NCI-H1694 treated with DMSO at 0.1 percent for 48 hours (cell line): Measurements from ENCODE around the gene SPRR2G.
"Not testable (repeated sequence)": the region's sequence is repeated elsewhere in the genome, so short reads cannot be mapped to it uniquely, and the experiment has no call there.

Experiments used
- DNase-seq: peaks from one replicate; lab custom pipeline; 2025; lab: John Stamatoyannopoulos, UW

SPRR2G gene

GRCh38 chr1:153150846-153151245 is at the start of gene SPRR2G:
SPRR2G (minus strand) TSS chr1:153150890; CDS start chr1:153150110, 780 bp downstream.
- no peak for DNase-seq

DNA sequence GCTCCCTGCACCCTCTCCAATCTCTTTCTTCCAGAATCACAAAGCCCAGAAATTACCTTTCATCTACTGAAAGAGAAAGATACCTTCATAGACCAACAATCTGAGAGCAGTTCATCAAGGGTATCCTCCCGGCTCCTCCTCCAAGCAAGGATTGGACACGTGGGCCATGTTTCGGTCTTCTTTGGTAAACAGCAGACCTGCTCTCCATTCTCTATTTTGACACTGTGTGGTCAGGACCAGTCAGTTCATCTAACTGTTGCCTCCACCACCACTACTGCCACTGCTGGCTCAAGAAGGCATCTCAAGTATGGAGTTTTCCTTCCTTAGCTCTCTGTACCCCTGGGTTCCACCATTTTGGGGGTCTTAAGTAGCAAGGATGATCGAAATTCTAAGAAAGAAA is 44.5 kb upstream of the SPRR2G start:
- no peak for DNase-seq

GRCh38 chr1:153194331-153195050 is 43.8 kb upstream of the SPRR2G start:
- no peak for DNase-seq

- DNase-seq: no peak
These were observed 42.0 kb upstream of the SPRR2G start for GRCh38 chr1:153192697-153193096.

DNA sequence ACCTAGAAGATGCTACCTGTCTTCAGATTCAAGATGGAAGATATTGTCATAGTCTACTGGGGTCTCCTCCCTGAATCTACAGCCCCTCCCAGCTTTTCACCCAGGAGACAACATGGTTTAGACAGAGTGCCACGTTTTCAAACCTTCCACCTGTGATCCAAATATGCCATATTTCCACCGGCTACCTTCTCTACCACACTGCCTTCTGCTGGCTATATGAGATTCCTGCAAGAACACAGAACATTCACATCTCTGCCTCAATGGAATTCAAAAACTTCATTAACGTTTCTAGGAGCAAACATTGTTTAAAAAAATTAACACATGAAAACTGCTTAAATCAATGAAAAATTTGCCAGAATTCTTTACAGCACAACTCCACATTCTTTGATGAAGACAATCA is 39.7 kb upstream of the SPRR2G start:
- DNase-seq: no peak

- DNase-seq: not testable (repeated sequence)
These were observed 37.6 kb upstream of the SPRR2G start for GRCh38 chr1:153188301-153188700.

GRCh38 chr1:153180556-153180955 is 29.9 kb upstream of the SPRR2G start:
- DNase-seq: no peak

DNA sequence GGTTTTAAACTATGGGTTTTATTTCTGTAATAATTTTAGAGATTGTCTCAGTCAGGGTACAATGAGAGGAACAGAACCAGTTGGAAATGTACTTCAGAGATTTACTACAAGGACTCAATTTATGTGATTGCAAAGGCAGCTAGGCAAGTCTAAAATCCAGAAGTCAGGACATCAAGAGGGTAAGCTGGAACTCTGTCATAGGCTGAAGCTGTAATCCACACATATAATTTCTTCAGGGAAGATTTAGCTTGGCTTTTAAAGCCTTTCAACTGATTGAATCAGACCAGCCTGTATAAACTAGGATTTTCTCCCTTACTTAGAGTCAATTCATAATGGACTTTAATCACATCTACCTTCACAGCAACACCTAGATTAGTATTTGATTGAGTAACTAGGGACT is 28.2 kb upstream of the SPRR2G start:
- no peak for DNase-seq

DNA sequence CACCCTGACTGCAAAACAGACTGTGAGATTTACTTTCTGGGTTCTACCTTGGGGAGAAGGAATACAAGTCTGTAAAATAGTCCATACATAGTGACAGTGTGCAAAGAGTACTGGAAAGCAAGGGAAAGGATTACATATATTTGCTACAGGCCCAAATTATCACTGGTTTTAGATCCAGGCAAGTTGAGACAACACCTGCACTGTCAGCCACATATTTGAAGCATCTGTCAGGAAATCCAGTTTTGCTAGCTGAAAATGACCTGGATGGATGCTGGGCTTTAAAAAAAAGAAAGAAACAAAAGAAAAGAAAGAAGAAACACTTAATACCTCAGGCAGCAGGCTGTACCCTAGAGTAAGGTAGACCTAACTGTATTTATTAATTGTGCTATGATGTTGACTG is 23.9 kb upstream of the SPRR2G start:
- DNase-seq: no peak

DNA sequence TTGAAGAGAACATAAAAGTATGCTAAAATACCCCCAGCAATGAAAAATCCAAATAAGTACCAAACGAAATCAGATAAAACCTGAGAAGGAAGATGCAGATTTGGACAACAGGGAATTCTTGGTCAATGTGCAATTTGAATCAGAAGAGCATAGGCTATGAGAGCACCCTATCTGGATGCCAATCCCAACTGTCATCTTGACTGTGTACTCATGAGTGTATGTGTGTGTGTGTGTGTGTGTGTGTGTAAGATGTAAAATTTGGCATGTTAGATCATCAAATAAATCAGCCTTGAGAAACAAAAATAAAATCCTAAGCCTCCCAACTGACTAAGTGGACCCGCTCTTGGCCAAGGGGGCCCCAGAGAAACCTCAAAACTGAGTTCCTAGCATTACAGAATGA is 18.0 kb upstream of the SPRR2G start:
- DNase-seq: no peak

- no peak for DNase-seq
These were observed 4.9 kb upstream of the SPRR2G start for GRCh38 chr1:153155541-153155940.

DNA sequence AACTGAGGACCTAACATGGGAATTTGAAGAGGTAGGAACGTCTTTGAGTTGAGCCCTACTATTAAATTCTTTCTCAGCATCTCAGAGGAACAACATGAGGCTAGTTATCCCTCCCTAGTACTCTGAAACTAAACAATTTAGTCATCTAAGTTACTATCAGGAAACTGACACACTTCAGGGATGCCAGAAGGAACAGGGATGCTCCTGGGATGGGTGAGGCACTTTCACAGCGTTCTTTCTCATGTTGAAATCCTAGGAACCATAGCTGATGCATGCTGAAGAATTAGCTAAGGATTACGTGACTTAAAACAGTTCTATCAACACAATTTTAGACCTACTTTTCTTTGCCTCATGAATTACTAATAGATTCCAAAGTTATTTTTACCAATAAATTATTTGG is 1.8 kb upstream of the SPRR2G start:
- DNase-seq: no peak

DNA sequence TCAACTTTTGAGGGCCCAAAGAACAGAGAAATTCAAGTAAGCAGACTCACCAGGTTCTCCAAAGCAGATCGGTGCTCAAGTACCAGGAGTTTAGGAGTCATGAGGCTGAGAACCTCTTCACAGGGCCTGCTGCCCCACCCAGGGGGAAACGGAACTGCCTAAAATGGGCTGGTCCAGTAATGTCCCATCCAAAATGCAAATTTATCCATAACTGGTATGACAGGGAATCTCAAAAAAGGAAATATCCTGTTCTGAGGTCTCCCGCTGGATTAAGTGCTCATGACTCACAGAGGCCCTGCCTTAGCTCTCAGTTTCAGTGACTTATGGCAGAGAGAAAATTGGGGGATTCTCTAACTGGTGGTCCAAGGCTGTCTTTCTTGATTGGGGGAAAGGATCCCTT is 9.3 kb downstream of the SPRR2G start:
- no peak for DNase-seq

DNA sequence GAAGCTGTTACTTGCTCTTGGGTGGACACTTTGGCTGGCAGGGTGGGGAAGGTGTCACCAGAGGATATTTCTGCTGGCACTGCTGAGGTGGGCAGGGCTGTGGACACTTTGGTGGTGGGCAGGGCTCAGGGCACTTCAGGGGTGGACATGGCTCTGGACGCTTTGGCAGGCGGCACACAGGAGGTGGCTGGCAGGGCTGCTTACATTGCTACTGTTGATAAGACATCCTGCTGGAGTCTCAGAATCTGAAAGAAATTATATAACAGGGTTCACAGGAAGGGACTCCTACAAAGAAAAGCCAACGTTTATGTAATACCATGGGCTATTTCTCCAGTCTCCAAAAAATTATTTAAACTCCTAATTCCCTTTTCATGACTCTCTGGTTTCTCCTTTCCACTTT is 10.2 kb downstream of the SPRR2G start:
- no peak for DNase-seq

DNA sequence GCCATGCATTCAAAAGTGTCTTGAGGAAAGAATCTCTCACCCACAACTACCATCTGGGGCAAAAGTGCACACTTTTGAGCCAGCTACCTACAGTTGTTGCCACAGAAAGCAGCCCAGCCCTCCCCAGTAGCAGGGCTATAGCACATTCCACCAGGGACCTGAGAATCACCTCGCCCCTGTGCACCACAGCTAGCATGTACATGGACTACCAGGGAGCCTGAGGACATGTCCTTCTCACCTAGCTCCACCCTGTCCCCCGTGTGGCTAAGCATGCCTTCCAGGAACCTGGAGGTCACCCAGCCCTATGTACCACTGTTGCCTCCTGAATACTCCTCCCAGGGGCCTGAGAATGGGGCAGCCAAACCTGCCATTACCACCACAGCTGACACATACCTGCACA is 16.9 kb downstream of the SPRR2G start:
- DNase-seq: no peak

DNA sequence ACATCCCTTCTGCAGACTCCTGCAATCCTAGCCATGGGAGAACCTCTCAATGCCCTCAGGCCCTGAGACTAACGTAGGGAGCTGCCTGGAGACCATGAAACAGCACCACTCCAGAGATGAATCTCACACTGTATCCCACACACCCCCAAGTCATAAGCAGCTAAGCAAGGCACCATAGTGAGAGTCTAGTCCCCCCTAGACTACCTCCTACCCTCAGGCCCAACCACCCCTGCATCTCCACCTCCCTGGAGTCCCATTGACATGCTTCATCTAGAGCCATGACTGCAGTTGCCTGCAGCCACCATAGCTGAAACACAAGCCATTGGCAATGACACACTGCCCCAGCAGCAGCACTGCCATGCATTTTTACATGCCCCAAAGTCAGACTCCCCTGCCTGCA is 17.4 kb downstream of the SPRR2G start:
- DNase-seq: no peak

GRCh38 chr1:153128688-153129087 is 22.0 kb downstream of the SPRR2G start:
- DNase-seq: not testable (repeated sequence)

DNA sequence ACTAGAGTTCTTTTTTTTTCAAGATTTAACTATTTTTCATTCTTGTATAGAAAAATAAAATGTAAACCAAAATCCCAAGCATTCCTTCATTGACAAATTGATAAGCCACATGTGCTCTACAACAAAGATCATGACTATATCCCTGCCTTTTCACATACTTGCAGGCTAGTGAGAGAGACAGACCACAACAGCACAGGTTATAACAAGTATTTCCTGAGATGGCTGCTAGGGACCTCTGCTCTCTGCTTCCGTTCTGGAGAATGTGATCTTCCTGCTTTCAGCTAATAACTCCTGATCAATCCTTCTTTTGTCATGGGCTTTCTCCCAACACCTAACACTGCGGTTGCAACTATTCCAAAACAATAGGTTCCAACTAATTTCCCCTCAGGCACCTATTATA is 23.4 kb downstream of the SPRR2G start:
- DNase-seq: no peak

DNA sequence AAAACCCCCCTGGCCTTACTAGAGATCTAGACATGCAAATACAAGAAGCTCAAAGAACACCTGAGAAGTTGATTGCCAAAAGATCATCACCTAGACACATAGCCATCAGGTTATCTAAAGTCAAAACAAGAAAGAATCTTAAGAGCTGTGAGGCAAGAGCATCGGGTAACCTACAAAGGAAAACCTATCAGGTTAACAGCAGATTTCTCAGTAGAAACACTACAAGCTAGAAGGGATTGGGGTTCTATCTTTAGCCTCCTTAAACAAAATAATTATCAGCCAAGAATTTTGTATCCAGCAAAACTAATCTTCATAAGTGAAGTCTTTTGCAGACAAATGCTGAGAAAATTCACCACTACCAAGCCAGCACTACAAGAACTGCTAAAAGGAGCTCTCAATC is 25.2 kb downstream of the SPRR2G start:
- no peak for DNase-seq

DNA sequence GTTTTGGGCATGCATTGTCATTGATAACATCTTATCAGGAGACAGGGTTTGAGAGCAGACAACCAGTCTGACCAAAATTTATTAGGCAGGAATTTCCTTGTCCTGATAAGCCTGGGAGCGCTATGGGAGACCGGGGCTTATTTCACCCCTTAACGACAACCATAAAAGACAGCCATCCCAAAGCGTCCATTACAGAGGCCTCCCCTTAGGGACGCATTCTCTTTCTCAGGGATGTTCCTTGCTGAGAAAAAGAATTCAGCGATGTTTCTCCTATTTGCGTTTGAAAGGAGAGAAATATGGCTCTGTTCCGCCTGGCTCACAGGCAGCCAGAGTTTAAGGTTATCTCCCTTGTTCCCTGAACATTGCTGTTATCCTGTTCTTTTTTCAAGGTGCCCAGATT is 26.9 kb downstream of the SPRR2G start:
- DNase-seq: not testable (repeated sequence)

DNA sequence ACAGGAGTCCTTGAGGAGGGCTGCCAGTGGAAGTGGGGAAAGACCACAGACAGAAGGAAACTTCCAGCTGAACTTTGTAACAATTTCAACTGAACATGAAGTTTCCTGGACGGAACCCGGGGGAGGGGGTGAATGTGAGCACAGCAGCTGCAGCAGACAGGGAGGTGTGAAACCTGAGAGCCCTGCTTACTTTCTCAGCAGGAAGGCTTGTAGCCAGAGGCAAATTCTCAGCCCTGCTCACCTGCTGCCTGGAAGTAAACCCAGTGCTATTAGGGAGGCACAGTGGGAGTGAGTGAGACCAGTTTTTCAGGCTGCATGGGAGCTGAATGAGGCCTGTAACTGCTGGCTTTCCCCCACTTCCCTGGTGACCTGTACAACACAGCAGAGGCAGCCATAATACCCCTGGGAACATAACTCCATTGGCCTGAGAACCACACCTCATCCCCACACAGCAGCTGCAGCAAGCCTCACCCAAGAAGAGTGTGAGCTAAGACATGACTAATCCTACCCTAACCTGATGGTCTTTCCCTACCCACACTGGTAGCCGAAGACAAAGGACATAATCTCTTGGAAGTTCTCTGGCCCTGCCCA is 27.8 kb downstream of the SPRR2G start:
- DNase-seq: no peak

- DNase-seq: no peak
These were observed 29.7 kb downstream of the SPRR2G start for GRCh38 chr1:153120945-153121344.

DNA sequence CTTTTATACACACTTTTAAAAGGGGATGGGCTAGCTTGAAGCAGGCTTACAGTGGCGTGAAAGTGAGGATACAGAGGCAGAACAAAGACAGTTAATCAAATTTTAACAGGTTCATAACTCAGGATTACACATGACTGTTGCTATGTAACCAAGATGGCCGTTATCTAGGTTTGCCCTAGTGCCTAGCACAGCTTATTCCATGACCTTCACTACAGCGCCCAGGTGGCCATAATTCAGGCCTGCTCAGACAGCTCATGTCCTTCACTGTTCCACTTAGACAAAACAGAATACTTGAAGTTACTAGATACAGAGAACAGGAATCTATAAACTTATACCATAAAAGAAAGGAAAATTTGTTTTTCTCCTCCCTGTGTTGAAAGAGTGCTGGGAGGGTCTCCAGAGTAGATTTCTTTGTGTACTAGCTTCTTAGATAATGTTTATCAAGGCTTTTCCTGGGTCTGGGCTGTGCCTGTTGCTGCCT is 31.2 kb downstream of the SPRR2G start:
- DNase-seq: no peak

DNA sequence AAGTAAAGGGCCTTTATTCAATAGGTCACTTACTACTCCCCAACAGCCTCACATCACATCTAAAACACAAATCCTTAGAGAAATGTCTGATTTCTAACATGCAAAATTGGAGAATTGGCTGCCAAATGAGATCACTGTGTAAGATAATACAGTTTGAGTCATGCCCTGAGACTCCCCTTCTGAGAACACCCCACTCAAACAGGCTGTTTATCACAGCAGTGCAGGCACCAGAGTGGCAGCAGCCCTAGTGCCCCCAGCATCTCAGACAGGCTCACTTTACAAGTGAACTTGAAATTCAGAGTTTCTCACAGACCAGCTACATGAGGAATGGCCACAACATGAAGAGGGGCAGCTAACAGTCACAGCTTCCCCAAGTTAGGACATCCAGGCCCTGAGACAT is 35.4 kb downstream of the SPRR2G start:
- DNase-seq: not testable (repeated sequence)
